ENCODE measurements around the gene LRRFIP2.

DNA sequence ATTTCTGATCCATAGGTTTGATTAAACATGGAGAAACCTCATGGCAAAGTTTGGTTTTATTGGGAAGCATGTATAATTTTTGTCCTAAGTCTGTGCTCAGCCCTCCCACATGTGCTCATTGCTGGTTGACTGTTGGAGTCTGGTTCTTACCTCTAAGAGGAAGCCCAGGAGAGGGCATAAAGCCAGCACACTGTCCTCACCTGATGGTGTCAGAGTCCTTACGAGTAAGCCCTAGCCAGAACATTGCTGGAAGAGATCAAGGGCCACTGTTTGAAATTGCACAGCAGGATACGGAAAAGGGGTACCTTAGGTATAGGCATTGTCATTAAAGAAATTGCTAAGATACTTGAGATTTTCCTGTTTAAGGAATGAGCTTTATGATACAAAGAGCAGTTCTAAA, 159.8 kb downstream of the LRRFIP2 start:
- TF ChIP-seq RAD21 (IDR thresholded peaks at IDR 0.05 in 1 of 2, conservative IDR thresholded peaks at IDR 0.05 in 1 of 2; ENCODE audit: low read depth in 2 of 2, low read length in 2 of 2) (no peak), EP300 (IDR thresholded peaks at IDR 0.05; ENCODE audit: borderline replicate concordance in 1 of 2, low read depth in 2 of 2, low read length in 2 of 2) (no peak), SP1 (IDR thresholded peaks at IDR 0.05; ENCODE audit: low read depth, low read length) (no peak), TBP (IDR thresholded peaks at IDR 0.05; ENCODE audit: low read depth, low read length) (no peak)
- TF ChIP-seq, protein P1, sequence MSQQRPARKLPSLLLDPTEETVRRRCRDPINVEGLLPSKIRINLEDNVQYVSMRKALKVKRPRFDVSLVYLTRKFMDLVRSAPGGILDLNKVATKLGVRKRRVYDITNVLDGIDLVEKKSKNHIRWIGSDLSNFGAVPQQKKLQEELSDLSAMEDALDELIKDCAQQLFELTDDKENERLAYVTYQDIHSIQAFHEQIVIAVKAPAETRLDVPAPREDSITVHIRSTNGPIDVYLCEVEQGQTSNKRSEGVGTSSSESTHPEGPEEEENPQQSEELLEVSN (IDR thresholded peaks at IDR 0.05) = no peak
